HG03139 (cell line): ENCODE measurements around the gene VAV3.

Experiments
- ATAC-seq: cut with Tn5 transposase; IDR thresholded peaks from one replicate; pipeline ENCODE4 v1.9.1; 2021; ENCODE audit not compliant: unreplicated experiment

The VAV3 gene

DNA sequence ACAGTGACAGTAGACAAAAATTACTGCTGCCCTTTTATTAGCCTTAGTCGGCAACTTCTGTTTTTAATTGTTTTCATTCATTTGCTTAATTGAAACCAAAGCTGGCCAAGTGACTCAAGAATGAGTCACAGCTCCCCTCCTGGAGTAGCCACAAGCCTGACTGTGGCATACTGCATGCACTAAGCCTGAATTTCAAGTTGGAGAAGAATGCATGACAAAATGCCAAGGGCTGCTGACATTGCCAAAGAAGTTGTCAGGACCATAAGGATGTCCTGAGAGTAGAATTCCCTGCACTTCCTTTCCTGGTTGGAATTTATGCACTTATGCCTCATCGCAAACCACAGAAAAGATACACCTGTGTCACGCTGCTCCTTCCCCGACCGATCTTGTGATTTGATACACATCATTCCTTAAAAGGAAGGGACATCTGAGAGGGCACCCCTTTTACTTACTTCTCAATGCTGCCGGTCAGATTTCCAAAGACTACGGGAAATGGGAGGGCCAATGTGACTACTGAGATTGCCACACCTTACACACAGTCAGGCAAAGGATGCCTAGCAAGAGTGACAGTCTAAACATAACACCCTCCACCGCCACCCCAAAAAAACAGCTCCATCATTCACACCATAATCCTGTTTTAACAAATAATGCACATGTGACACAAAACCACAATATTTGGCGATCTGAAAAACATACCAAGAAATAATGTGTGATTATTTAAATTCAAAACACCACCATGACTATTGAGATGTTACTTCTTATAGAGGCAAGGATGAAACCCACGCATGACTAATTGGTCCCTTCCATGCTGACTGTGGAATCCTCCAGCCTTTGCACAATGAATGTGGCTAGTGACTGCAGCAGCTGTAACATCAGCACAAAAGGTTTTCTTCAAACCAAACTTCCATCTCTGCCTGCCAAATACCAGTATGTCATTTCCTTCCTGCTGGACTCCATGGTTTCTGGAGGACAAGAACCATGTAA is 28.2 kb downstream of the VAV3 start:
- no peak for ATAC-seq

DNA sequence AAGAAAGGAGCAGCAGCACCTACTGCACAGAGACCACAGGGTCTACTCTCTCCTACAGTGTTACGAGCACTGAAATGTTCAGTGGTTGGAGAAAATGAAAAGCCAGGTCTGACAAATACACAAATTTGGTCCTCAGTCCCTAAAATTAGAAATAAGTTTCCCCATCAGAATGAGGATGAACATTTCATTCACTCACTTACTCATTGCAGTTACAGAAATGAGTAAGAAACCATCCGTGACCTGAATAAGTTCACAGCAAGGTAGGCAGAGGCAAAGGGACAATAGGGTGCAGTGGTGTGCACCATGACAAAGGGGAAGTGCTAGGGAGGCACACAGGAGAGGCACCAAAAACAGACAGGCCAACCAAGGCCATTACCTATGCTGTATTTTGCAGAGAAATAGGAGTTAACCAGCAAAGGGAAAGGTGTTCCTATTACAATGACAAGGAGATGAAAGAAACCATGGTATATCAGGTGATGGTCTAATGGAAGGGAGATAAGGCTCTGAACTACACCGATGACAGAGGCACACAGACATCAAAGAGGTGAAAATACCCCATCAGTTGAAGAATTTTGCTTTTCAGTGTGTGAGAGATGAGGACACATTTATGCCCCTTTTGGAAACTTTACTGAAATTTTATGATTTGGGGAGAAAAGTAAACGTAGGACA is 29.4 kb downstream of the VAV3 start:
- ATAC-seq: peak; percentile 90

DNA sequence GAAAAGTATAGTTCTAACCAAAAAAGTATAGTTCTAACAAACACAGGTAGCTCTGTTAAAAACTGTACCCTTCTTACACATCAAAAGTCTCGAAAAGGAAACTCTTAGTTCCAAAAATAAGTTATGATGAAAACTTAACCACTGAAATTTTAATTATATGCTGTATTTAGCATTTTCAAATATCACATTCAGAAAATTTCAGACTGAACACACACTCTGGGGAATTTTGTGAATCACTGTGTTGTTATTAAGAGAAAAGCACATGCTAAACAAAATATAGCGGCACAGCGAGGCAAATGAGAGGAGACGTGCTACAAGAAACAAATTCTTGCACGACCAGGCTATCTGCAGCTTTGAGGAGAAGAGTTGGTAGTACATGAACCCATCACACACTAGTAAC is 30.4 kb downstream of the VAV3 start:
- ATAC-seq: no peak

DNA sequence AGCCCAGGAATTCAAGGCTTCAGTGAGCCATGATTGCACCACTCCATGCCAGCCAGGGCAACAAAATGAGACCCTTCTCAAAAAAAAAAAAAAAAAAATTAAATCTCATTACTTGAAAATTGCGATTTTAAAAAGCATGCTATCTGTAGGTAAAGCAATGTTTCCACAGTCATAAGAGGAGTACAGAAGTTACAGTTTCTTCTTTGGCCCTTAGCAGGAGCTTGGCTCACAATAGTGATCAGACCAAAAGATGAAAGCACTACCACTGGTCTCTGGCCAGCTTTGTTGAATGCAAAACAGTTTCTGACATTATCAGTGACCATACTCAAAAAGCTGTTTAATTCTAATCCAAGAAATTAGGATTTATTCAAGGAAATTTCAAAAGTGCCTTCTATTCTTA is 31.2 kb downstream of the VAV3 start:
- no peak for ATAC-seq

DNA sequence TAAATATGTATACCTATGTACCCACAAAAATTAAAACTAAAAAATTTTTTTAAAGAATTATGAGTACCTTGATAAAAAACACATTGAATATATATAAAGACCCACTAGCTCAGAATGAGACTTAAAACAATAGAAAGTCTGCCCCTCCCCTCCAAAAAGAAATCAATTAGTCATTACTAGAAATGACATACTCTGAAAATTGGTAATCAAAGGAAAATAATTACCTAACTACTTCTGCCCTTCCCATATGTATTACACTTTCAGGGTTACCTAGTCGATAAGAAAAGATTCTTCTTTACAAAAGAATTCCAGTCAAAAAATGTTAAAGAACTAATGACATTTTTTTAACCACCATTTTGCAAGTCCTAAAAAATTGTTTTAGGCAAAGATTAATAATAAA is 34.7 kb downstream of the VAV3 start:
- no peak for ATAC-seq

DNA sequence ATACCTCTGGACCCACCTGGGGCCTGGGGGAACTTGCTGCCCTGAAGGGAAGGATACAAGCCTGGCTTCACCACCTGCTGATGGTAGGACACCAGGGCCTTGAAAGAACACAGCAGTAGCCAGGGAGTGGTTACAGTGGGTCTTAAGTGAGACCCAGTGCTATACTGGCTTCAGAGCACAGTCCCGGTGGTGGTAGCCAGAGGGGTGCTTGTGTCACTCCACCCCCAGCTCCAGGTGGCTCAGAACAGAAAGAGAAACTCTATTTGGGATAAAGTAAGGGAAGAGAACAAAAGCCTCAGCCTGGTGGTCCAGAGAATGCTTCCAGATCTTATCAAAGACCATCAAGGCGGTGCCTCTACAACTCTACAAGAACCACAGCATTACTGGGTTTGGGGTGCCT is 37.2 kb downstream of the VAV3 start:
- ATAC-seq: no peak

DNA sequence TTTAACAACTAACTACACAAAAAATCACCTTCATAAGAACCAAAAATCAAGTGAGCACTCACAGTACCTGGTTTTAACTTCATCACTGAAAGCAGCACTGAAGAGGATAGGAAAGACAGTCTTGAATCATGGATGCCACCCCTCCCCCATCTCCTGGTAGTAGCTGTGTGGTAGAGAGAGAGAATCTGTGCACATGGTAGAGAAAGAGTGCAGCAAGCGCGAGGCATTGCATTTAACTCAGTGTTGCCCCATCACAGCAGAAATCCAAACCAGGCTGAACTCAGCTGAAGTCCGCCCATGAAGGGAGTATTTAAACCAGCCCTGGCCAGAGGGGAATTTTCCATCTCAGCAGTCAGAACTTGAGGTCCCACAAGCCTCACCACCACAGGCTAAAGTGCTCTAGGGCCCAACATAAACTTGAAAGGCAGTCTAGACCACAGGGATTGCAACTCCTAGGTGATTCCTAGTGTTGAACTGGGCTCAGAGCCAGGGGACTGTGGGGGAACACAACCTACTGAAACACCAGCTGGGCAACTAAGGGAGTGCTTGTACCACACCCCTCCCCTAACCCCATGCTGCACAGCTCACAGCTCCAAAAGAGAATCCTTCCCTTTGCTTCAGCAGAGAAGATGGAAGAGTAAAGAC is 38.4 kb downstream of the VAV3 start:
- no peak for ATAC-seq

DNA sequence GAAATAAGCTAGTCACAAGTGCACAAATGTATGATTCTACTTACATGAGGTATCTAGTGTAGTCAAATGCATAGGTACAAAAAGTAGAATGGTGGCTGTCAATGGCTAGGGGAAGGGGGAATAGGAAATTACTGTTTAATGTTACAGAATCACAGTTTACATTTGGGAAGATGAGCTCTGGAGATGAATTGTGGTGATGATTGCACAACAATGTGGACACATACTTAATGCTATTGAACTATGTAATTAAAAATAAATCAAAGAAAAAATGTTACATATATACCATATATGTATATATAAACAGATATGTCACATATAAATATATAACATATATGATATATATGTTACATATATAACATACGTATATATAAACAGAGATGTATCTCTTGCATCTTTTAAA is 39.4 kb downstream of the VAV3 start:
- no peak for ATAC-seq

DNA sequence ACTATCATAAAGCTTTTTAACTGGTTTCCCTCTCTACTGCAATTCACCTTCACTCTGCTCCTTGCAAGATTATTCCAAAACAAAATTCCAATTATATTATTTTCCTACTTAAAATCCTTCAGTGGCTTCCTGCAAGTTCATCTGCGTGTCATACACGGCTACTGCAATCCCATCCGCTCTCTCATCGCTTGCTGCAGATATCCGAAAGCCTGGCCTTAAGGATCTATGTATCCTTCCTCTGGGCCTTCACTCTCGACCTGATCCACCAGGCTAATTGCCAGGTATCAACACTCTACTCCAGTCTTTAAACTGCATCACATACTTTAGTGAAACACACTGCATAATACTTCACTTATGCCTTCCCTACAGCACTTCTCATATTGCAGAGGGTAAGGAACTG is 44.0 kb downstream of the VAV3 start:
- ATAC-seq: no peak

DNA sequence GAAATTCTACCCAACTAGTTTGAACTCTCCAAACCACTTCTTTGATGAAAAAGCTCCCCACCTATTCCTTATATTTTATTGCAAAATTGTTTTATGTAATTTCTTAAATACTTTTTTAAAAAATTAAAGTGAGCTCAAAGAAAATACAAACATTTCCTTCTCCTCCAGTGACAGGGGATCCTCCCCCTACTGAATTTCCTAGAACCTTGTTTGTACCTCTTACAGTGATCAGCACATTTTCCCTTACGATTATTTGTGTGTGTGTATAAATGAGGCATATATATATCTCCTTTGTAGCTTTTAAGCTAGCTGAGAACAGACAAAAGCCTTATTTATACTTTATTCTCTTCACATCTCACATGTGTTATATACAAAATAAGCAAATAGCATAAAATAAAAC is 44.4 kb downstream of the VAV3 start:
- no peak for ATAC-seq

DNA sequence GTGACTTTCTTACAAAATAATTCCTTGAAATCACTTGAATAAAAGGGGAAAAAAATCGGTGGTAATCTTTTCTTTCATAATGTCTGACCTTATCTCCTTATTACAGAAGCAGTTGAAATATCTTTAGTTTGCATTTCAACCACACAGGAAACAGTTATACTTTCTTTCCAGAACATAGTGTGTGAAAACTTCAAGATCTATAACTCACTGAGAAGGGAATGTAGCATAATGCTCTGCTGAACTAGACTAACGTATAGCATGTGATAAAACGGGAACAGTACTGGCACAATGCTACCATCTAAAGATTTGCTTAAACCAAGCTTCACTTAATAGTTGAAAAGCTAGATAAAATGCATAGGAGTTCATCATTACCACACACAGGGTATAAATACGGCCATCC is 45.0 kb downstream of the VAV3 start:
- no peak for ATAC-seq

DNA sequence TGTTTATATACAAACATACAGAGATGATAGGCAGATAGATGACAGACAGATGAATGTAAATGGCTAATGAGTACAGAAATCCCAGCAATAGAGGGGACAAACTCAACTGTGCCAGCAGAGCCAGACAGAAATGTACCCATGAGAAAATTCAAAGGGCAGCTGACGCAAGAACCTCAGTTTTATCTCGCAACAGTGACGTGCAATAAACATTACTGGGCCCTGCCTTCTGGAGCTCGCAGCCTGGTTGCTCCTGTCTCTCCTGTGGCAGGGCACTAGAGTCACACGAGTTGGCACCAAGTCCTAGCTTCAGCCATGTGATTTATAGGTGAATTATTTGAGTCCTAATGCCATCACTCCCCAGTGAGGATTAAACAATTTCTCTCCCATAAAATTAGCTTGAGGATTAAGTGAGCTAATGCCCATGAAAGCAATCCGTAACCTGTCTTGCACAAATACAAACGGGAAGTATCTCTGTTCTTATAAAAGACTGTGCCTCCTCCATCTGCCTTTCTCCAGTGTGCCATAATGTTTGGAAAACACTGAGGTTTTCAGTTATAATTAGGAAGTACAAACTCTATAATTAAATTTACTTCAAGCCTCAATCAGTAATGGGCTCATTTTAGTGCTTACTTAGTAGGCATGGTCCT is 50.7 kb downstream of the VAV3 start:
- ATAC-seq: no peak

DNA sequence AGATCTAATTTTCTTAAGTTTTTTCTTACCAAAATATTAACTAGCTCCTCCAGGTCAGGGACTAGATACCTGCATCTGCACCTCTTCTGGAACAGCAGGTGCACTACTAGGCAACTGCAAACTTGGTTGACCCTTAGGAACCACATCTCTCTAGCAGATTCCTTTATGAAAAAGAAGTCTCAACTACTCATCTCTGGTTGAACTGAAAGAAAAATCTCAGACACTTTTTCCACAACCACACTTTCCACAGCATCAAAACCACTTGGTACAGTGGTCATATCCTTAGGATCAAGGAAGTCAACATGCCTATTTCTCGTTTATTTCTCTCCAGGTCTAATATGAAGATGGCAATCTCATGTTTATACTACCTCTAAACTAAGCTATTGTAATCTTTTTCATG is 52.3 kb downstream of the VAV3 start:
- ATAC-seq: no peak

DNA sequence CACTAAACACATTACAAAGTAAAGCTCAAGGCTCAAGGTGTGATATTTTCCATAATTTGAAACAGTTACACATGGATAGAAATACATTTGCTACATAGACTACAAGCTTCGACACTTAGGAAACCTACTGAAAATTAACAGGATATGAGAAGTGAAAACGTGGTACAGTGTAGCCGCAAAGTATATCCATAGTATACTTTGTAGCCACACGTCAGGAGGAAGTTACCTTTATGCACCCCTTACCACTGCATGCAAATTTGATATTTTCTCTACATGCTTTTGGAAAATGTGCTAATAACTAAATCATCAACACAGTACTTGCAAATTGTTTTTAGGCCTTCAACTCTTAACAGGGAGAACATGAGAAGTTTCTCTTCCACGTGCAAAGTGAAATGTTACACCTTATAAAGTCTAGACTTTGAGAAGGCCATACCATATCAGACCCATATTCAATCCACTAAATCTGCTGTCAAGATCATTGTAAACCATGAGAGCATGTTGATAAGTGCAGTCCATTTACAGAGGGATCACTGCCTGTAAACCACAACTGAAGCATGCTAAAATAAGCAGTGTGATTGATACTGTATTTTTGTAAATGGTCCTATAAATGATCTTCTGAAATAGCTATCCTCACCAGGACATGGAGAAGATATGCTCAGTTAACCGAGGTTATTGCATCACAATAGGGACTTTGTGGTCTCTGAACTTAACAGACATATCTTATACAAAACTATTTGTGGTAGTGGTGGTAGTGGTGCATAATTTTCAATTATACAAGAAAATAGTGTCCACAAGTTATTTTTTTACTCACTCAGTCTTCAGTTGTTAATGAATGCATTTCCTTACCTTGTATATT is 64.7 kb downstream of the VAV3 start:
- no peak for ATAC-seq

DNA sequence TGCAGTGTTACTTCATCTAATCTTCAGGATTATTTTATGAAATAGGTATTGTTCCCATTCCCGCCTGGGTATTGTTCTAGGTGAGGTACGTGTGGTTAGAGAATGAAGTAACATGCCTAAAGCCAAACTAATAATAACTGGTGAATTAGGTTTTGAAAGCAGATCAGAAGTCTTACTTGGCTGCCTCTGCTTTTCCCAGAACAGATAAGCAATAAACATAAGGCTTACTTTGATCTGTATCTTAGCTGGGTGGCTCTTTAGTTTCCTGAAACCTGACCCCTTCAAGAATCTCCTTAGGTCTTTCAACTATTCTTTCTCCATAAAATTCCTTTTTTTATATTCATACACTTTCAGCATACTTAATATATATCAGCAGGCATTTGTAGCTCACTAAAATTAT is 65.3 kb downstream of the VAV3 start:
- no peak for ATAC-seq

DNA sequence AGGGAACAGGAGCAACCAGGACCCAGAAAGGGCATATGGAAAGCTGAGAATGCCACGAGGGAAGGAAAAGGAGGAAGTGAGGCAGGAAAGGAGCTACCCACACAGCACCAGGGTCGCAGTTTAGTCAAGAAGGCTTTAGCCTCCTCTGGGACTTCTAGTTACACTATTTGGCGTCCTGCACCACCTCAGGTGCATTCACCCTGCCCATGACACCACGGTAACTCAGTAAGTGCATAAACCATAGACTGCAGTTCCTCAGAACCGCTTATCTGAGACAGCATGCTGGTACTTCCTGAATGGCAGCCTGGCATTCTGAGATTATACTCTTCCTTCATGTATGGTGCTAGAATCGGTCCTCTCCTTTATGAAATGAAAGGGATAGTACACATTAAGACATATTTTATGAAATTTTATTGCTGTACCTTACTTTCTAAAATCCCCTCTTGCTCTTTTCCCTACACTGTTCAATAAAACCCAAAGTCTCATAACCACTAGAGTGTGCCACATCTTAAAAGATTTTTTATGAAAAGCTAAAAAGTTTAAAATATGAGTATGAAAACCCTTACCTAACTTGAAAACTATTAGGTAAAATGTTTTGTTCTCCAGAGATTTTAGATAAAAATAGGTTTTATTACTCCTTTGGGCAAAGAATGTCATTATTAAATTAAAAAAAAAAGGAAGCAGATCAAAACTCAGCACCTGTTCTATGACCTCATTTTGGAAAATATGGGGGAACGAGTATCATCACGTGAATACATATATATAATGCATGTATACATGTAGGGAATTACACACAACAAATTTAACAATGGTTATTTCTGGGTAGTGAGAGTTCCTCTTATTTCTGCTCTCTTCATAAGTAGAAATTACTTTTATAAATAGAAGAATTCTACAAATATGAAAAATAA is 67.3 kb downstream of the VAV3 start:
- ATAC-seq: no peak

DNA sequence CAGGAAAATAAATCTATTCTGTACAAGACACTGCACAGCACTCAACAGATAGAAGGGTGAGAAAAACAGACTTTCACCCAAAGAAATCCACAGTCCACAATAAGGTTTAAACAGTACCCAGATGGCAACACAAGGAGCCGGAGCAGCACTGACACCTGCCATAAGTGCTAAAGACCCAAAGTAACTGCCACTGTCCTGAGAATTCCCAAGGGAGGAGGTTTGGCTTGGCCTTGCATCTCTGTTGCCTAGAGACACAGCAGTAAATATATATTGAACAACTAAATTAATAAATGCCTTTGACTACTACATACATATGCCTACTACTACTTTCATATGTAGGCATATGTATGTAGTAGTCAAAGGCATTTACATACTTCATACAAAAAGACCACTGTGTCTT is 68.0 kb downstream of the VAV3 start:
- no peak for ATAC-seq

DNA sequence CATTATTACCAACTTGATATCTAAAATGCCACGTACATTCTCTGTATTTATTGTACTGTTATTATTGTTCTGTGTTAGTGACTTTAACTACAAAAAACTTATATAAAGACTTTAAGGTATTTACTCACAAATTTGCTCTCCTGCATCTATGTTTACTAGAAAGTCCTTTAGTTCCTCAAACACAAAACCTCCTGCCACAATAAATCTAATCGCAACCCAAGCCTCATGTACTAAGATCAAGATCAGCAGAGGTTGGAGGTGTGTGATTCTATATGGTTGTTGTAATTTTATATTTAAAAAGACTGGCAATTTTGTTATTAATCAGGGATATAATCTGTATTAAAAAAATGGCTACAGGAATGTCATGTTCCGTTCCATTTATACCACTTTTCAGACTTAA is 68.6 kb downstream of the VAV3 start:
- ATAC-seq: no peak

DNA sequence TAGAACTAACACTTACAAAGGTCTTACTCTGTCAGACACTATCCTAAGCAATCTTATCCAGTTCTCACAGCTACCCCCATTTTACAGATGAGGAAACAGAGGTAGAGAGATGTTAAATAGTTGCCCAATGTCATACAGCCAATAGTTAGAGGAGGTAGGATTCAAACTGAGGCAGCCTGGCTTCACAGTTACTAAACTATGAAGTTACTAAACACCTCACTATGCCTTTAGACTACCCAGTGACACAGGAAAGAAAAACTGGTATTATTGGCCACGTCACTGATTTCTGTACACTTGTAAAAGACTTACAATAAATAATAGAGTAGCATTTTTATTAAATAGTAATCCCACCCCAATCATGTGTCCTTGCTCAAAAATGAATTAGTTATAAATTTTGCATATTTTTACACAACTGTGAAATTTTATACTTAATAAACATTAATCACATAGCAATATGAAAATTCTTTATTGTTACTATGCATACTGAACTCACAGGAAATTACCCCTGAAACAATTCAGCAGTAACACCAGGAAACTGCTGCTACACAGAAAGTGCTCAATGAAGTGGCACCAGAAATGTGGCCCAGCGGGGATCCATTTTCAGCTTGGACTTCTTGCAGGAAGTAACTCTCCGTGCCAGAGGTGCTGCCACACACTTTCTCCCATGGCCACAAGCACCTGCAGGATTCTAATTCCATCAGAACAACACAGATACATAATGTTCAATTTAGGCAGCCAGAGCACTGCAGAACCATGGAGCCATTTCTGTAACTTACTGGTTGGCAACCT is 69.4 kb downstream of the VAV3 start:
- no peak for ATAC-seq
